ENCODE measurements around the gene NFKBIB. TPM values are rescaled to one million over a fixed set of nuclear protein-coding genes. Genes with fewer than 3 reads are reported as not detected.

The NFKBIB gene
- total RNA-seq, 1 experiment from 2014 or later = 49.6 TPM

Other genes with a start within 250 kb of the NFKBIB start
- not detected in 2 replicates for gene CAPN12, start 155.5 kb upstream of the NFKBIB start, total RNA-seq (2014; rRNA removed; shearing (Covaris generic); ENCODE audit: low replicate concordance)
- not detected in 2 replicates for gene LGALS7, start 126.5 kb upstream of the NFKBIB start, total RNA-seq (2014; rRNA removed; shearing (Covaris generic); ENCODE audit: low replicate concordance)
- not detected in 2 replicates for gene LGALS7B, start 110.8 kb upstream of the NFKBIB start, total RNA-seq (2014; rRNA removed; shearing (Covaris generic); ENCODE audit: low replicate concordance)
- not detected in 2 replicates for gene LGALS4, start 87.0 kb upstream of the NFKBIB start, total RNA-seq (2014; rRNA removed; shearing (Covaris generic); ENCODE audit: low replicate concordance)
- 76.7 and 102 TPM in 2 replicates for gene ECH1, start 68.2 kb upstream of the NFKBIB start, total RNA-seq (2014; rRNA removed; shearing (Covaris generic); ENCODE audit: low replicate concordance)
- gene HNRNPL, start 50.0 kb upstream of the NFKBIB start, total RNA-seq (2014; rRNA removed; shearing (Covaris generic); ENCODE audit: low replicate concordance) = 385 and 511 TPM in 2 replicates
- gene RINL, start 21.7 kb upstream of the NFKBIB start, total RNA-seq (2014; rRNA removed; shearing (Covaris generic); ENCODE audit: low replicate concordance) = 6.9 and 8.2 TPM in 2 replicates
- 45.3 and 72.9 TPM in 2 replicates for gene SIRT2, start 351 bp upstream of the NFKBIB start, total RNA-seq (2014; rRNA removed; shearing (Covaris generic); ENCODE audit: low replicate concordance)
- gene CCER2, start 12.2 kb downstream of the NFKBIB start, total RNA-seq (2014; rRNA removed; shearing (Covaris generic); ENCODE audit: low replicate concordance) = not detected in 2 replicates
- 18.4 and 20.8 TPM in 2 replicates for gene SARS2, start 30.8 kb downstream of the NFKBIB start, total RNA-seq (2014; rRNA removed; shearing (Covaris generic); ENCODE audit: low replicate concordance)
- gene MRPS12, start 31.0 kb downstream of the NFKBIB start, total RNA-seq (2014; rRNA removed; shearing (Covaris generic); ENCODE audit: low replicate concordance) = 82.3 and 150 TPM in 2 replicates
- 53.1 and 67.1 TPM in 2 replicates for gene FBXO17, start 75.8 kb downstream of the NFKBIB start, total RNA-seq (2014; rRNA removed; shearing (Covaris generic); ENCODE audit: low replicate concordance)
- 0.82 TPM in 1 of 2 replicates, not detected in the other for gene FBXO27, start 132.6 kb downstream of the NFKBIB start, total RNA-seq (2014; rRNA removed; shearing (Covaris generic); ENCODE audit: low replicate concordance)
- gene ACP7, start 184.4 kb downstream of the NFKBIB start, total RNA-seq (2014; rRNA removed; shearing (Covaris generic); ENCODE audit: low replicate concordance) = not detected in 2 replicates
- 3.0 and 8.5 TPM in 2 replicates for gene PAK4, start 225.8 kb downstream of the NFKBIB start, total RNA-seq (2014; rRNA removed; shearing (Covaris generic); ENCODE audit: low replicate concordance)

Data from MG63 (cell line).